NCI-H2196 (cell line): Measurements from ENCODE around the gene DMWD.

Source experiments
- DNase-seq: peaks from one replicate; lab custom pipeline; 2025; ENCODE audit not compliant: unreplicated experiment; lab: John Stamatoyannopoulos, UW

Gene DMWD

GRCh38 chr19:45789035-45789786 lies 3.4 kb downstream of the DMWD start:
- no peak for DNase-seq

GRCh38 chr19:45786533-45786894 lies 6.1 kb downstream of the DMWD start:
- no peak for DNase-seq

GRCh38 chr19:45785781-45786532 lies 6.7 kb downstream of the DMWD start:
- no peak for DNase-seq

GRCh38 chr19:45785097-45785496 lies 7.5 kb downstream of the DMWD start:
- DNase-seq: no peak

- DNase-seq: no peak
Measured at GRCh38 chr19:45784096-45784495, 8.5 kb downstream of the DMWD start.

- no peak for DNase-seq
Measured at GRCh38 chr19:45782820-45783785, 9.5 kb downstream of the DMWD start.

- no peak for DNase-seq
Measured at GRCh38 chr19:45782162-45782691, 10.4 kb downstream of the DMWD start, which contains the start of gene DMPK. DMPK (minus strand) TSS chr19:45782490; CDS start chr19:45782352, 138 bp downstream.

- peak; percentile 78 for DNase-seq
Measured at GRCh38 chr19:45781214-45782161, 11.2 kb downstream of the DMWD start.

- DNase-seq: no peak
Measured at GRCh38 chr19:45780448-45781213, 12.0 kb downstream of the DMWD start.

- DNase-seq: peak; percentile 33
Measured at GRCh38 chr19:45780146-45780447, 12.5 kb downstream of the DMWD start.

GRCh38 chr19:45779231-45780145 lies 13.2 kb downstream of the DMWD start:
- DNase-seq: peak; percentile 89

GRCh38 chr19:45778010-45778661 lies 14.5 kb downstream of the DMWD start:
- DNase-seq: no peak

GRCh38 chr19:45777395-45777961 lies 15.2 kb downstream of the DMWD start:
- DNase-seq: no peak

- no peak for DNase-seq
Measured at GRCh38 chr19:45774765-45775164, 17.9 kb downstream of the DMWD start.

GRCh38 chr19:45773384-45773783 lies 19.3 kb downstream of the DMWD start:
- DNase-seq: peak; percentile 38

GRCh38 chr19:45772912-45773311 lies 19.7 kb downstream of the DMWD start:
- DNase-seq: no peak

- no peak for DNase-seq
Measured at GRCh38 chr19:45772130-45772840, 20.4 kb downstream of the DMWD start.
